Esophagus muscularis mucosa (tissue), 3 donors: ENCODE measurements around the gene CENPP.

Experiments used
- CTCF ChIP-seq, 3 experiments: fragments of 200-600 bp in 2 of 3; fragments of 450-650 bp in 1 of 3; sonication (generic) in 2 of 3; IDR thresholded peaks; one replicate each; pipeline ENCODE4 v1.5.1; 2017 to 2019; ENCODE audit warnings: antibody characterized with exemption in 3 of 3, mild to moderate bottlenecking in 2 of 3, moderate library complexity in 1 of 3
- POLR2A ChIP-seq: fragments of 450-650 bp; IDR thresholded peaks from one replicate; pipeline ENCODE4 v1.6.1; 2017; ENCODE audit warnings: antibody characterized with exemption, moderate library complexity, mild to moderate bottlenecking, low read depth

GRCh38 chr9:92517046-92517445 is 191.3 kb downstream of the CENPP start:
- TF ChIP-seq CTCF (IDR thresholded peaks at IDR 0.05): no peak
- TF ChIP-seq POLR2A: no peak
